ENCODE data around the gene SHISA9. TPM values are rescaled to one million over a fixed set of nuclear protein-coding genes. Genes with fewer than 3 reads are reported as not detected.

SHISA9 gene
- total and polyA plus RNA-seq, 2 of the 4 experiments (the other 2 are of a cell fraction): under 0.01 TPM; not detected in 1

- no peak overlapping the region for H3K14ac ChIP-seq (replicated peaks; ENCODE audit: low read depth, low read length)
- no peak overlapping the region for H3K56ac ChIP-seq (ENCODE audit: extremely low read depth, insufficient read depth, low read length)
- in situ Hi-C loops (cut with MboI; ENCODE audit: low sequenced_read_pairs): no loop called here
- no peak overlapping the region for H3K4me3 ChIP-seq (ENCODE audit: insufficient read depth, low read depth, low read length)
- H2AK9ac ChIP-seq (replicated peaks; ENCODE audit: low read depth, low read length, poor library complexity): no peak overlapping the region
- H3K9ac ChIP-seq (ENCODE audit: low read depth, low read length): no peak overlapping the region
- 17% methylated on average over 2 of the region's 13 CpGs; no CpG with 5 or more reads in 1 of the 2 experiments for WGBS, 2 experiments (ENCODE audit: extremely low coverage in 2 of 2, insufficient read length in 1 of 2)
- H2BK15ac ChIP-seq (ENCODE audit: low read depth, low read length): no peak overlapping the region
- H2AK5ac ChIP-seq (ENCODE audit: low read depth, low read length): no peak overlapping the region
- no peak overlapping the region for H3K18ac ChIP-seq (ENCODE audit: low read depth, low read length)
- no peak overlapping the region for H3K4ac ChIP-seq (ENCODE audit: low read depth, low read length)
- no peak overlapping the region for H2BK20ac ChIP-seq (ENCODE audit: low read depth, low read length)
- CTCF ChIA-PET: no interaction called here
- no peaks in the 10 kb centered on the region for H4K20me1 ChIP-seq (ENCODE audit: insufficient read depth, low read length)
- TF ChIP-seq MAZ (IDR thresholded peaks at IDR 0.05; ENCODE audit: borderline replicate concordance, low read depth, low read length) (no peak), SMC3 (IDR thresholded peaks at IDR 0.05; ENCODE audit: low read depth, low read length) (no peak), NFE2L2 (IDR thresholded peaks at IDR 0.05; ENCODE audit: low read depth, low read length) (no peak), ELK1 (IDR thresholded peaks at IDR 0.05; ENCODE audit: borderline replicate concordance, low read depth, low read length) (no peak), BHLHE40 (IDR thresholded peaks at IDR 0.05; ENCODE audit: low read depth, low read length) (no peak), USF2 (IDR thresholded peaks at IDR 0.05; ENCODE audit: low read depth, low read length) (no peak), POLR2A (IDR thresholded peaks at IDR 0.05; ENCODE audit: low read depth, low read length) (no peak), RCOR1 (IDR thresholded peaks at IDR 0.05; ENCODE audit: insufficient replicate concordance, low read length) (no peak), RFX5 (IDR thresholded peaks at IDR 0.05; ENCODE audit: low read depth, low read length) (no peak), MAFK (IDR thresholded peaks at IDR 0.05; ENCODE audit: low read depth, low read length) (no peak), FOS (IDR thresholded peaks at IDR 0.05; ENCODE audit: low read depth, low read length) (no peak), CTCF (conservative IDR thresholded peaks at IDR 0.05; ENCODE audit: low read depth, low read length) (no peak), MXI1 (IDR thresholded peaks at IDR 0.05; ENCODE audit: borderline replicate concordance, low read depth, low read length) (no peak), CHD1 (IDR thresholded peaks at IDR 0.05; ENCODE audit: low read depth, low read length) (no peak), CEBPB (IDR thresholded peaks at IDR 0.05; ENCODE audit: low read depth, low read length) (no peak), RAD21 (IDR thresholded peaks at IDR 0.05; ENCODE audit: low read length) (no peak)
- DNase-seq (no peak), ATAC-seq (ENCODE audit: low read depth) (no peak)
- no peak overlapping the region for H4K8ac ChIP-seq (ENCODE audit: low read depth in 2 of 2, low read length in 2 of 2)
- no peak overlapping the region for H2AFZ ChIP-seq (replicated peaks; ENCODE audit: low read length, poor library complexity)
- H2BK120ac ChIP-seq (ENCODE audit: low read depth, low read length): no peak overlapping the region
- no peaks in the 10 kb centered on the region for H3K9me1 ChIP-seq (ENCODE audit: insufficient read depth, low read length)
- H3K4me2 ChIP-seq (ENCODE audit: low read depth, low read length): no peak overlapping the region
- H3K27me3 ChIP-seq (ENCODE audit: control insufficient read depth, insufficient read depth, low read length): no peaks in the 10 kb centered on the region
- no peak overlapping the region for H2BK5ac ChIP-seq (ENCODE audit: low read depth, low read length, poor library complexity, severe bottlenecking)
- no TSS peak for BruUV-seq (replicated peaks)
- H4K91ac ChIP-seq (ENCODE audit: insufficient read depth, low read depth, low read length): no peak overlapping the region
- POLR2A ChIA-PET (ENCODE audit: unreplicated experiment): no interaction called here
- no peaks in the 10 kb centered on the region for H3K36me3 ChIP-seq (ENCODE audit: control insufficient read depth, insufficient read depth, low read length)
- no peak overlapping the region for H3K23ac ChIP-seq (ENCODE audit: low read depth, low read length)
- H3K9me3 ChIP-seq (ENCODE audit: control insufficient read depth, insufficient read depth, low read length): peaks cover 28% of the 10 kb centered on the region
- no peaks in the 10 kb centered on the region for H3K79me1 ChIP-seq (ENCODE audit: low read depth in 1 of 2, low read length in 2 of 2)
- H3K4me1 ChIP-seq (ENCODE audit: control insufficient read depth, insufficient read depth, low read length): no peaks in the 10 kb centered on the region
- intact Hi-C loops (cut with micrococcal nuclease): no loop called here
- no peak overlapping the region for H3K27ac ChIP-seq (ENCODE audit: insufficient read depth, low read length)
- H4K5ac ChIP-seq (ENCODE audit: low read depth, low read length): no peak overlapping the region
- dilution Hi-C loops (cut with HindIII; ENCODE audit: low sequenced_read_pairs, unreplicated experiment): no loop called here
Measured at GRCh38 chr16:13060932-13061331, 159.5 kb downstream of the SHISA9 start.
